GM19438 (cell line): ENCODE results near the gene NEIL1.
"Not testable (repeated sequence)": the region's sequence is repeated elsewhere in the genome, so short reads cannot be mapped to it uniquely, and the experiment has no call there.

ENCODE experiments used
- ATAC-seq: cut with Tn5 transposase; IDR thresholded peaks from one replicate; pipeline ENCODE4 v1.9.1; 2021; ENCODE audit warnings: low read depth; ENCODE audit not compliant: unreplicated experiment

The NEIL1 gene

DNA sequence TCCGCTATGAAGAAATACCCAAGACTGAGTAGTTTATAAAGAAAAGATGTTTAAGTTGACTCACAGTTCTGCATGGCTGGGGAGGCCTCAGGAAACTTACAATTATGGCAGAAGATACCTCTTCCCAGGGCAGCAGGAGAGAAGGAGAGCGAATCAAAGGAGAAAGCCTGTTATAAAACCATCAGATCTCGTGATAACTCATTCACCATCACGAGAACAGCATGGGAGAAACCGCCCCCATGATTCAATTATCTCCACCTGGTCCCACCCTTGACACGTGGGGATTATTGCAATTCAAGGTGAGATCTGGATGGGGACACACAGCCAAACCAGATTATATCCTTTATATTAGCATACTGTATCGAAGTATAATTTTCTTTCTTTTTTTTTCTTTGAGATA is 14.7 kb upstream of the NEIL1 start:
- ATAC-seq = not testable (repeated sequence)

DNA sequence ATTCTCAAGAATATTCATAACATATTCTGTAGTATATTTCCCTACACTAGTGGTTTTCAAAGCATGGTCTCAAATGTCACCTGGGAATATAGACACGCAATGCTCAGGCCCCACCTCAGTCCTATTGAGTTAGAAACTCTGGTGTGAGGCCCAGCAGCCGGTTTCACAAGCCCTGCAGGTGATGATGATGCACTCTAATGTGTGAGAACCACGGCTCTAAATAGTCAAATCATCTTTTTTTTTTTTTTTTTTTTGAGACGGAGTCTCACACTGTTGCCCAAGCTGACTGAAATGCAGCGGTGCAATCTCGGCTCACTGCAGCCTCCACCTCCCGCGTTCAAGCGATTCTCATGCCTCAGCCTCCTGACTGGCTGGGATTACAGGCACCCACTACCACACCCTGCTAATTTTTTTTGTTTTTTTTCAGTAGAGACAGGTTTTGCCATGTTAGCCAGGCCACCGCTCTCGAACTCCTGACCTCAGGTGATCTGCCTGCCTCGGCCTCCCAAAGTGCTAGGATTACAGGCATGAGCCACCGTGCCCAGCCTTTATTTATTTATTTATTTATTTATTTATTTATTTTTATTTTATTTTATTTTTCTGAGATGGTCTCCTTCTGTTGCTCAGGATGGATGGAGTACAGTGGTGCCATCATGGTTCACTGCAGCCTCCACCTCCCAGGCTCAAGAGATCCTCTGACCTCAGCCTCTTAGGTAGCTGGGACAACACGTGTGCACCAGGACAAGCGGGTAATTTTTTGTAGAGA is 13.0 kb upstream of the NEIL1 start:
- ATAC-seq = not testable (repeated sequence)

DNA sequence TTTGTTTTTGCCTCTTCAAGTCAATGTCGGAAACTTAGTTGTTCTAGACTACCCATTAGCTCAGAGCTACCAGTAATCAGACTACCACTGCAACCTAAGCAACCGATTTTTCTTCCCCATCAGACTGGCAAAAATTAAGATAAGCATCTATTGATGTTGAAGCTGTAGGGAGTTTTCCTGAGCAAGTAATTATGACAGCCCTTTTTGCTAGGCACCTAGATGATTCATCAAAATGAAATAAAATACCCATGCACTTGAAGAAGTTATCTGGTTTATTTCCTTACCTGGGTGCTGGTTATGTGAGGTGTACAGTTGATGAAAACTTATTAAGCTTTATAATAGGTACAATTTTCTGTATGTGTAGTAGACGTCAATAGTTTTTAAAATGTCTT is 11.5 kb upstream of the NEIL1 start:
- no peak for ATAC-seq

GRCh38 chr15:75335705-75336355 is 11.0 kb upstream of the NEIL1 start, which contains the start of gene COMMD4:
Gene COMMD4, plus strand, starts transcription at chr15:75336063. Its CDS starts 27 bp downstream, at chr15:75336090.
- ATAC-seq = peak; percentile 59

GRCh38 chr15:75338661-75339240 is 8.1 kb upstream of the NEIL1 start:
- no peak for ATAC-seq

DNA sequence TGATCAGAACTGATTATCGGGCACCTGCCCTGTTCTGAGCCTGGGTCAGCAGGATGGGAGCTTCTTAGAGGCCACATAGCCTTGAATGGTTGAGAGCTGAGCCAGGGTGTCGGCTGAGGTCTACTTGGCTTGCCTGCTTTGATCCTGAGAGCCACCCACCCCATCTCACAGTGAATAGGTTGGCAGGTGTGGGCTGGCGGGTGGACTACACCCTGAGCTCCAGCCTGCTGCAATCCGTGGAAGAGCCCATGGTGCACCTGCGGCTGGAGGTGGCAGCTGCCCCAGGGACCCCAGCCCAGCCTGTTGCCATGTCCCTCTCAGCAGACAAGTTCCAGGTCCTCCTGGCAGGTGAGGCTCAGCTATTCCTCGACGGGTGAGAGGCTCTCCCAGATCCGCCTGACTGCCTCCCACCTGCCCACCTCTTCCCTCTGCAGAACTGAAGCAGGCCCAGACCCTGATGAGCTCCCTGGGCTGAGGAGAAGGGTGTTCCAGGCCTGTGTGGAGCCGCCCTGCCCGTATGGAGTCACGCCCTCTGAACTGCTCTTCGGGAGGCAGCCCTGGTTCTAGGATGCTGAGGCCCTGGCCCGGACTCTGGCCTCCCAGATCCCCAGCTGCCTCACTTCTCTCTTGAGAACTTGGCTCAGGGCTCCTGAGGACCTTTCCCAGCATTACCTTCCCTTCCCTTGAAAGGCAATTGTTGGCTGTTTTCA is 7.2 kb upstream of the NEIL1 start:
- ATAC-seq = no peak

DNA sequence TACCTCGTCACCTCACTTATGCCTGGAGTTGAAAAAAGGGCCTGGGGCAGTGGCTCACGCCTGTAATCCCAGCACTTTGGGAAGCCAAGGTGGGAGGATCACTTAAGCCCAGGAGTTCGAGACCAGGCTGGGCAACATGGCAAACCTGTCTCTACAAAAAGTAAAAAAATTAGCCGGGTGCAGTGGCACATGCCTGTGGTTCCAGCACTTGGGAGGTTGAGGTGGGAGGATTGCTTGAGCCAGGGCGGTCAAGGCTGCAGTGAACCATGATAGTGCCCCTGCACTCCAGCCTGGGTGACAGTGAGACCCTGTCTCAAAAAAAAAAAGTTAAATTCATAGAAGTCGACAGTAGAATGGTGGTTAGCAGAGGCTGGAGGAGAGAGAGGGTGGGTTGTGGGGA is 4.6 kb upstream of the NEIL1 start:
- ATAC-seq = no peak

- ATAC-seq = not testable (repeated sequence)
Measured at GRCh38 chr15:75343953-75344352, 2.9 kb upstream of the NEIL1 start.

DNA sequence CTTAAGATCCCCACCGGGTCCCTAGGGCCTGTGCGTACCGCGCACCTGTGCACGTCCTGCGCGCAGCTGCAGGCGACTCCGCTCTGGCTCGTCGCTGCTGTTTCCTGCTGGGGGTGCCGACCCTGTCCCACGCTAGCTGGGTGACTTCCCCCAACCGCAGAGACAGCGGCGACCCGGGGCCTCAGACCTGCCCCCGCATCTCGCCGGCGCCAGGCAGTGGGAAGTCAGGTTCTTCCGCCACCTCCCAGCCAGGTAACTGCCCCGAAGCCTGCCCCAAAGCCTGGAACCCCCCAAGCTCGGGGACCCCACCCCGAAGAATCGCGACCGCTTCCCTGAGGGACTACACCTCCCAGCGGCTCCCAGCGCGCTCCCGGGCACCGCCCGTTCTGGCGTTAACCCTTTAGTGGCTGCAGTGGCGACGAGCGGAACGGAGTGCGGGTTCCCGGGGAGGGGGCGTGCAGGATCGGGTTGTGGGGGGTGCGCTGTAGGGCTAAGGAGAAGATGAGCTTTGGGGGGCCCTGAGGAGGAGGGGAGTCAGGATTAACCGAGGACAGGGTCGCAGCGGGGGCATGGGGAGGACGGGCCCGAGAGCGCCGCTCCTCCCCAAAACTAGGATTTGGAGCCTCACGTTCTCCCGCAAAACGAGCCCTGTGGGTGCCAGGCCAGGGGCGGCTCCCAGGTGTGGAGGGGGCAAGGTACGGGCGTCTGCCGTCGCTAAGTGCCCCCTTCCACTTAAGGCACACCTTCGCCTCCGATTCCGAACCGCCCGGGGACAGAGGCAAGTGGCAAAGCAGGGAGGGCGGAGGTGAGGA is 589 bp downstream of the NEIL1 start:
- ATAC-seq = peak; percentile 79

- ATAC-seq = no peak
Measured at GRCh38 chr15:75348034-75348561, 1.3 kb downstream of the NEIL1 start.

DNA sequence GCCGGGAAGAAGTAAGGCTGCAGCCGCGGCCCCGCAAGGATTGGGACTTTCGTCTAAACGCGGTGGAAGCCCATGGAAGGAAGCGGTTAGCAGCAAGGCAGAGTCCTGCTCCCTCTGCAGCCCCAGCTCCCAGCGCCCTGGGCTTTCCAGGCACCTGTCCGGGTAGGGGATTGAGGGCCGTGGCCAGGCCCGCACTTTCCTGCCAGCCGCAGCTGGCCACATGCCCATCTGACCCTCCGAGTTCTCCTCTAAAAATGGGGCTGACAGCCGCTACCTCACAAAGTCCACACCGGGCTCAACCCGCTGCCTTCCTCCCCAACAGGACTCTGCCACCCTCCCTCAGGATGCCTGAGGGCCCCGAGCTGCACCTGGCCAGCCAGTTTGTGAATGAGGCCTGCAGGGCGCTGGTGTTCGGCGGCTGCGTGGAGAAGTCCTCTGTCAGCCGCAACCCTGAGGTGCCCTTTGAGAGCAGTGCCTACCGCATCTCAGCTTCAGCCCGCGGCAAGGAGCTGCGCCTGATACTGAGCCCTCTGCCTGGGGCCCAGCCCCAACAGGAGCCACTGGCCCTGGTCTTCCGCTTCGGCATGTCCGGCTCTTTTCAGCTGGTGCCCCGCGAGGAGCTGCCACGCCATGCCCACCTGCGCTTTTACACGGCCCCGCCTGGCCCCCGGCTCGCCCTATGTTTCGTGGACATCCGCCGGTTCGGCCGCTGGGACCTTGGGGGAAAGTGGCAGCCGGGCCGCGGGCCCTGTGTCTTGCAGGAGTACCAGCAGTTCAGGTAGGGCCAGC is 1.9 kb downstream of the NEIL1 start:
- no peak for ATAC-seq

- not testable (repeated sequence) for ATAC-seq
Measured at GRCh38 chr15:75349351-75349669, 2.5 kb downstream of the NEIL1 start.

DNA sequence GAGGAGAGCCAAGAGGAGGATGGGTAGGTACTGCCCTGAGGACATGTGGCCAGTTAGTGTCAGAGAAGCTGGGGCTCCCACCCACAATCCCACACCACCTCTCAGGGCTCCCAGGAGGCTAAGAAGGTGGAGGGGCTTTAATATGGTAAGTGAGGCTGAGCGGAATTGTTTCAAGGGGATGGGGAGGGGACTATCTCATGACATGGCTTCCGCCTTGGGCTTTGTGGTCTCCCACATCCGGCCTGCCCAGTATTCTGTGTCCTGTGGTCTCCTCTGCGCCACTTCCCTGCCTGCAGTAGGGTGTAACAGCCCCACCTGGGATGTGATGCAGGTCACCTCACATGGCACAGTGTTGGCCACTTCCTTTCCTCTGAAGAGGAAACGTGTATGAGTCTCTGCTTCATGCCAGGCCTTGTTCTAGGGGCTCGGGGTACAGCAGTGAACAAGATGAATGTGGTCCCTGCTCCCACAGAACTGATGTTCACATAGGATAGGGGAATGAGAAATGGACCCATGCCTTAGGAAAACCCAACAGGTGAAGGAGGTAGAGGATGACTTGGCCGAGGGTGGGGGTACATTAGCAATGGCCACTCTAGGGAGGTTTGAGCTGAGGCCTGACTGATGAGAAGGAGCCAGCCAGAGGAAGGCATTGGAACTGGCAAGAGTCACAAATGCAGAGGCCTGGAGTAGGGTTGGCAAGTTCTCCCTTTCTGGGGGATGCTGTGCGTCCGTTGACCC is 3.2 kb downstream of the NEIL1 start:
- no peak for ATAC-seq

DNA sequence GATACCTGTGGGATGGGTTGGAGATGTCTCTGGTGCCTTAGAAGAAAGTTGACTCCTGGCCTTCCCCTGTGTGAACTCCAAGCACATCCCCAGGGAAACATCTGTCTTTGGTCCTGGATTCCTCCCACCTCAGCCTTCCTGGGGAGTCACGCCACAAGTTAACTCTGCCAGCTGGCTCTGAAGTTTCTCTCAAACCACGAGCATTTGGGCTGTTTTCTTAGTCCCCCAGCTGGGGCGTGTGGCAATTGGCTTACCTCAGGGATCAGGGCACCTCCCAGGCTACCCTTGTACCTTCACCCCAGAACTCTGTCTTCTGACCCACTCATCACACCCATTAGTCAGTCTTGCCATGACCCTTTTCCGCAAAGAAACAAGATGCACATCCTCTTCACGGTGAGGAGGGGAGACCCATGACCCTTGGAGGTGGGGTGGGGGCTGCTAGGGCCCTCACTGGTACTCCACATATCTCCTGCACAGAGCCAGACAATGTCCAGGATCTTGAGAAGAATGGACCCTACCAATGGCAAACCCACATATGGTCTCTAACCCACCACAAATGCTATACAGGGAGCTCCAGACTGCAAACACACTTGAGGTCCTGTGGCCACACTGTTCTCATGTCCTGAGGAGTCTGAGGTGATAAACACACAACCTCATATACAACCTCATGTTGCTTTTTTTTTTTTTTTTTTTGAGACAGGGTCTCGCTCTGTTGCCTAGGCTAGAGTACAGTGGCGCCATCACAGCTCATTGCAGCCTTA is 3.9 kb downstream of the NEIL1 start:
- no peak for ATAC-seq

- no peak for ATAC-seq
Measured at GRCh38 chr15:75352186-75353080, 5.6 kb downstream of the NEIL1 start.

GRCh38 chr15:75353604-75354003 is 6.8 kb downstream of the NEIL1 start:
- no peak for ATAC-seq

DNA sequence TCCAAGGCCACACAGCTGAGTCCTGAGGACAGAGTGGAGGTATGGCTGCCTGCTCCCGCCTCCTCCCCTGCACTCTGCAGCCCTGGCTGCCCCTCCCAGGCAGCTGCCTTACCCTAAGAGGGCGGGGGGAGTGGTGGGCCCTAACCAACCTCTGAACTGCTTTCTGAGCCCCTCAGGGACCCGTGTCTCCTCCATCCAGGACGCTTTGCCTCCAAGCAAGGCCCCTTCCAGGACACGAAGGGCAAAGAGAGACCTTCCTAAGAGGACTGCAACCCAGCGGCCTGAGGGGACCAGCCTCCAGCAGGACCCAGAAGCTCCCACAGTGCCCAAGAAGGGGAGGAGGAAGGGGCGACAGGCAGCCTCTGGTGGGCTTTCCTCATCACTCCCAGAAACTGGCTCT is 7.6 kb downstream of the NEIL1 start:
- no peak for ATAC-seq
